Hematopoietic multipotent progenitor cell treated with erythropoietin and hydrocortisone succinate and interleukin-3 and kit ligand, for 4 days (in vitro differentiated cells): ENCODE data around the gene DSG2.

Experiments used
- DNase-seq: peaks from one replicate; pipeline ENCODE4 v3.0.0-alpha.2; 2015

Gene DSG2

GRCh38 chr18:31592506-31593157 is 94.7 kb downstream of the DSG2 start:
- no peak for DNase-seq

- DNase-seq, result no peak
These were observed 97.3 kb downstream of the DSG2 start for GRCh38 chr18:31595121-31595771.

GRCh38 chr18:31596081-31596872 is 98.3 kb downstream of the DSG2 start:
- no peak for DNase-seq

- no peak for DNase-seq
These were observed 100.2 kb downstream of the DSG2 start for GRCh38 chr18:31598021-31598805.
